IMR-90 (cell line): ENCODE data around the gene MRTFB. TPM values are rescaled to one million over a fixed set of nuclear protein-coding genes. Genes with fewer than 3 reads are reported as not detected.

Experiments used
- ATAC-seq: fragments of 200-7000 bp; cut with Tn5 transposase; 2 replicates; pipeline ENCODE4 v1.9.1; 2020; ENCODE audit warnings: low read depth, mild to moderate bottlenecking, moderate library complexity
- BruUV-seq: library from RNA; stranded (reverse); fragments of 400-500 nt; replicated peaks from 2 replicates; lab custom pipeline; 2021; lab: Mats Ljungman, UMichigan
- CTCF ChIA-PET: fragments of 300-600 bp; formaldehyde crosslinking; extraction: SDS; loops from one replicate; lab custom pipeline; 2021; ENCODE audit warnings: antibody characterized with exemption; lab: Yijun Ruan, JAX
- POLR2A ChIA-PET: fragments of 300-600 bp; sonication (Branson Sonifier 250); formaldehyde crosslinking; loops from one replicate; lab custom pipeline; 2022; ENCODE audit warnings: antibody characterized with exemption; ENCODE audit not compliant: unreplicated experiment; lab: Charles Lee
- DNase-seq: peaks from one replicate; pipeline ENCODE4 v3.0.0; 2013
- H2AFZ ChIP-seq: replicated peaks from 2 replicates; pipeline ENCODE3; 2013; ENCODE audit warnings: low read length, mild to moderate bottlenecking; ENCODE audit not compliant: poor library complexity
- H2AK5ac ChIP-seq: 2 replicates; pipeline ENCODE4 v1.6.1; 2013; ENCODE audit warnings: low read depth, low read length, inconsistent platforms
- H2AK9ac ChIP-seq: replicated peaks from 2 replicates; pipeline ENCODE3; 2013; ENCODE audit warnings: mild to moderate bottlenecking, low read depth, low read length, moderate library complexity; ENCODE audit not compliant: poor library complexity
- H2BK120ac ChIP-seq: 2 replicates; pipeline ENCODE4 v1.6.1; 2013; ENCODE audit warnings: low read depth, low read length, inconsistent platforms
- H2BK15ac ChIP-seq: 3 replicates; pipeline ENCODE4 v1.6.1; 2013; ENCODE audit warnings: low read depth, low read length, inconsistent platforms
- H2BK20ac ChIP-seq: 2 replicates; pipeline ENCODE4 v1.6.1; 2013; ENCODE audit warnings: low read depth, mild to moderate bottlenecking, inconsistent platforms, low read length, moderate library complexity
- H2BK5ac ChIP-seq: 2 replicates; pipeline ENCODE4 v1.6.1; 2013; ENCODE audit warnings: mild to moderate bottlenecking, low read depth, low read length, inconsistent platforms; ENCODE audit not compliant: poor library complexity, severe bottlenecking
- H3K14ac ChIP-seq: replicated peaks from 2 replicates; pipeline ENCODE4 v1.6.1; 2013; ENCODE audit warnings: low read depth, low read length, inconsistent platforms
- H3K18ac ChIP-seq: 2 replicates; pipeline ENCODE4 v1.6.1; 2013; ENCODE audit warnings: low read depth, low read length, control low read depth
- H3K23ac ChIP-seq: 2 replicates; pipeline ENCODE4 v1.6.1; 2013; ENCODE audit warnings: low read depth, low read length, inconsistent platforms
- H3K27ac ChIP-seq: 2 replicates; pipeline ENCODE4 v1.5.1; 2013; ENCODE audit warnings: mild to moderate bottlenecking, control low read depth, low read length; ENCODE audit not compliant: insufficient read depth
- H3K27me3 ChIP-seq: 2 replicates; pipeline ENCODE4 v1.6.1; 2013; ENCODE audit warnings: low read length; ENCODE audit not compliant: control insufficient read depth, insufficient read depth
- H3K36me3 ChIP-seq: 2 replicates; pipeline ENCODE4 v1.6.1; 2013; ENCODE audit warnings: low read length, mixed read lengths; ENCODE audit not compliant: control insufficient read depth, insufficient read depth
- H3K4ac ChIP-seq: 2 replicates; pipeline ENCODE4 v1.6.1; 2013; ENCODE audit warnings: low read depth, low read length, inconsistent platforms
- H3K4me1 ChIP-seq: 2 replicates; pipeline ENCODE4 v1.6.1; 2013; ENCODE audit warnings: low read length, mixed read lengths; ENCODE audit not compliant: control insufficient read depth, insufficient read depth
- H3K4me2 ChIP-seq: 2 replicates; pipeline ENCODE4 v1.6.1; 2013; ENCODE audit warnings: low read depth, mild to moderate bottlenecking, control low read depth, low read length, moderate library complexity
- H3K4me3 ChIP-seq: 2 replicates; pipeline ENCODE4 v1.5.1; 2013; ENCODE audit warnings: low read depth, mild to moderate bottlenecking, control low read depth, low read length, moderate library complexity; ENCODE audit not compliant: insufficient read depth
- H3K56ac ChIP-seq: 2 replicates; pipeline ENCODE4 v1.6.1; 2013; ENCODE audit warnings: low read length, inconsistent platforms; ENCODE audit not compliant: insufficient read depth; ENCODE audit errors: extremely low read depth
- H3K79me1 ChIP-seq, 2 experiments: 2 replicates each; pipeline ENCODE4 v1.6.1; 2013; ENCODE audit warnings: low read length in 2 of 2, inconsistent platforms in 1 of 2, low read depth in 1 of 2
- H3K9ac ChIP-seq: 2 replicates; pipeline ENCODE4 v1.6.1; 2013; ENCODE audit warnings: low read depth, low read length, control low read depth
- H3K9me1 ChIP-seq: 2 replicates; pipeline ENCODE4 v1.6.1; 2013; ENCODE audit warnings: low read length, inconsistent platforms; ENCODE audit not compliant: insufficient read depth
- H3K9me3 ChIP-seq: 2 replicates; pipeline ENCODE4 v1.6.1; 2013; ENCODE audit warnings: low read length; ENCODE audit not compliant: control insufficient read depth, insufficient read depth
- H4K20me1 ChIP-seq: 2 replicates; pipeline ENCODE4 v1.6.1; 2013; ENCODE audit warnings: low read length, inconsistent platforms; ENCODE audit not compliant: insufficient read depth
- H4K5ac ChIP-seq: 2 replicates; pipeline ENCODE4 v1.6.1; 2013; ENCODE audit warnings: mild to moderate bottlenecking, low read depth, low read length, control low read depth
- H4K8ac ChIP-seq, 2 experiments: 2 replicates each; pipeline ENCODE4 v1.6.1; 2013; ENCODE audit warnings: low read depth in 2 of 2, low read length in 2 of 2, control low read depth in 1 of 2, inconsistent platforms in 1 of 2
- H4K91ac ChIP-seq: 2 replicates; pipeline ENCODE4 v1.6.1; 2013; ENCODE audit warnings: low read depth, low read length, inconsistent platforms; ENCODE audit not compliant: insufficient read depth
- BHLHE40 ChIP-seq: fragments of 150-350 bp; IDR thresholded peaks from 2 replicates; pipeline ENCODE4 v1.6.1; 2016; ENCODE audit warnings: mild to moderate bottlenecking, low read depth, low read length
- CEBPB ChIP-seq: IDR thresholded peaks from 2 replicates; pipeline ENCODE4 v1.6.1; 2012; ENCODE audit warnings: low read depth, low read length, improper control_type of control experiment
- CHD1 ChIP-seq: IDR thresholded peaks from 2 replicates; pipeline ENCODE4 v1.6.1; 2012; ENCODE audit warnings: low read depth, low read length, improper control_type of control experiment
- ELK1 ChIP-seq: fragments of 150-350 bp; IDR thresholded peaks from 2 replicates; pipeline ENCODE4 v1.6.1; 2016; ENCODE audit warnings: low read depth, mild to moderate bottlenecking, low read length, moderate library complexity, borderline replicate concordance
- FOS ChIP-seq: fragments of 150-350 bp; IDR thresholded peaks from 2 replicates; pipeline ENCODE4 v1.6.1; 2016; ENCODE audit warnings: low read depth, low read length
- MAFK ChIP-seq: IDR thresholded peaks from 2 replicates; pipeline ENCODE4 v1.6.1; 2012; ENCODE audit warnings: low read depth, low read length, improper control_type of control experiment
- MAZ ChIP-seq: IDR thresholded peaks from 2 replicates; pipeline ENCODE4 v1.6.1; 2012; ENCODE audit warnings: low read depth, mild to moderate bottlenecking, low read length, improper control_type of control experiment, moderate library complexity, borderline replicate concordance
- MXI1 ChIP-seq: IDR thresholded peaks from 2 replicates; pipeline ENCODE4 v1.6.1; 2012; ENCODE audit warnings: low read depth, mild to moderate bottlenecking, low read length, moderate library complexity, borderline replicate concordance
- NFE2L2 ChIP-seq: fragments of 150-350 bp; IDR thresholded peaks from 2 replicates; pipeline ENCODE4 v1.6.1; 2016; ENCODE audit warnings: low read depth, mild to moderate bottlenecking, low read length
- POLR2A ChIP-seq: IDR thresholded peaks from 2 replicates; pipeline ENCODE4 v1.6.1; 2012; ENCODE audit warnings: mild to moderate bottlenecking, low read depth, low read length
- RAD21 ChIP-seq: IDR thresholded peaks from 2 replicates; pipeline ENCODE4 v1.6.1; 2012; ENCODE audit warnings: low read length, improper control_type of control experiment
- RCOR1 ChIP-seq: IDR thresholded peaks from 2 replicates; pipeline ENCODE4 v1.6.1; 2012; ENCODE audit warnings: mild to moderate bottlenecking, low read length, improper control_type of control experiment; ENCODE audit not compliant: insufficient replicate concordance
- RFX5 ChIP-seq: IDR thresholded peaks from 2 replicates; pipeline ENCODE4 v1.8.0; 2012; ENCODE audit warnings: low read depth, mild to moderate bottlenecking, low read length, moderate library complexity
- SMC3 ChIP-seq: fragments of 150-350 bp; IDR thresholded peaks from 2 replicates; pipeline ENCODE4 v1.6.1; 2016; ENCODE audit warnings: low read depth, mild to moderate bottlenecking, antibody characterized with exemption, low read length, moderate library complexity
- USF2 ChIP-seq: fragments of 150-350 bp; IDR thresholded peaks from 2 replicates; pipeline ENCODE4 v1.6.1; 2017; ENCODE audit warnings: mild to moderate bottlenecking, antibody characterized with exemption, low read length, low read depth
- WGBS, 2 experiments: methylation state at CpG; one replicate each; pipeline versions ENCODE4 v1.1.5 to v1.1.7; 2013; ENCODE audit warnings: missing lambda C conversion rate in 2 of 2; ENCODE audit not compliant: insufficient read length in 1 of 2; ENCODE audit errors: extremely low coverage in 2 of 2; 5-methylcytosine and 5-hydroxymethylcytosine counted together
- dilution Hi-C: fragments of 300-500 bp; cut with HindIII; formaldehyde crosslinking; loops from one replicate; pipeline ENCODE4 v1.14.3; 2018; ENCODE audit warnings: low sequenced_read_pairs; ENCODE audit not compliant: unreplicated experiment
- in situ Hi-C: fragments of 300-500 bp; cut with MboI; formaldehyde crosslinking; loops from 3 replicates; pipeline ENCODE4 v1.14.3; 2019; ENCODE audit warnings: low sequenced_read_pairs, inconsistent platforms, mixed read lengths
- intact Hi-C: fragments of 100-400 bp; cut with micrococcal nuclease; formaldehyde crosslinking; loops from 2 replicates; pipeline ENCODE4 v1.10.0; 2022
- polyA plus RNA-seq, 3 experiments: library from polyadenylated mRNA; depleted of rRNA; stranded (reverse); fragments of >200 nt; gene quantifications; 2 replicates each; pipeline ENCODE4 v1.2.3, GENCODE V29; 2012; ENCODE audit warnings: low replicate concordance in 1 of 3
- total RNA-seq: library from RNA; depleted of rRNA; stranded (reverse); fragments of >200 nt; gene quantifications from 2 replicates; pipeline ENCODE4 v1.2.3, GENCODE V29; 2012
- TF ChIP-seq, protein P1 (sequence below): conservative IDR thresholded peaks from 2 replicates; pipeline ENCODE4 v1.5.1; 2012; ENCODE audit warnings: mild to moderate bottlenecking, low read depth, low read length, improper control_type of control experiment

Gene MRTFB
- total and polyA plus RNA-seq, 2 of the 4 experiments (the other 2 are of a cell fraction): 4.4 to 5.4 TPM

- dilution Hi-C loops: no loop called here
- DNase-seq (no peak), ATAC-seq (no peak)
- H3K27me3 ChIP-seq: no peaks in the 10 kb centered on the region
- H3K79me1 ChIP-seq: peaks cover 3 to 6% of the 10 kb centered on the region in 2 experiments; a peak in 1 of 4 replicates
- H2BK20ac ChIP-seq: no peak overlapping the region
- ChIA-PET CTCF (no interaction called here), POLR2A (no interaction called here)
- no peak overlapping the region for H2BK15ac ChIP-seq
- H3K4me2 ChIP-seq: no peak overlapping the region
- no peak overlapping the region for H2AFZ ChIP-seq
- no peak overlapping the region for H2AK5ac ChIP-seq
- no peak overlapping the region for H2BK5ac ChIP-seq
- H3K56ac ChIP-seq: no peak overlapping the region
- H3K4me1 ChIP-seq: no peaks in the 10 kb centered on the region
- no peak overlapping the region for H3K18ac ChIP-seq
- H3K9me3 ChIP-seq: no peaks in the 10 kb centered on the region
- H4K5ac ChIP-seq: no peak overlapping the region
- WGBS, 2 experiments: no CpG with 5 or more reads among the region's 6 CpGs
- H3K27ac ChIP-seq: no peak overlapping the region
- H3K4ac ChIP-seq: no peak overlapping the region
- no peak for TF ChIP-seq MAZ
- TF ChIP-seq NFE2L2: no peak
- TF ChIP-seq FOS: no peak
- no peak for TF ChIP-seq USF2
- no peak for TF ChIP-seq BHLHE40
- no peak for TF ChIP-seq ELK1
- no peak for TF ChIP-seq RAD21
- TF ChIP-seq SMC3: no peak
- no peak for TF ChIP-seq CHD1
- no peak for TF ChIP-seq POLR2A
- no peak for TF ChIP-seq MXI1
- no peak for TF ChIP-seq CEBPB
- TF ChIP-seq RFX5: no peak
- TF ChIP-seq, protein P1, sequence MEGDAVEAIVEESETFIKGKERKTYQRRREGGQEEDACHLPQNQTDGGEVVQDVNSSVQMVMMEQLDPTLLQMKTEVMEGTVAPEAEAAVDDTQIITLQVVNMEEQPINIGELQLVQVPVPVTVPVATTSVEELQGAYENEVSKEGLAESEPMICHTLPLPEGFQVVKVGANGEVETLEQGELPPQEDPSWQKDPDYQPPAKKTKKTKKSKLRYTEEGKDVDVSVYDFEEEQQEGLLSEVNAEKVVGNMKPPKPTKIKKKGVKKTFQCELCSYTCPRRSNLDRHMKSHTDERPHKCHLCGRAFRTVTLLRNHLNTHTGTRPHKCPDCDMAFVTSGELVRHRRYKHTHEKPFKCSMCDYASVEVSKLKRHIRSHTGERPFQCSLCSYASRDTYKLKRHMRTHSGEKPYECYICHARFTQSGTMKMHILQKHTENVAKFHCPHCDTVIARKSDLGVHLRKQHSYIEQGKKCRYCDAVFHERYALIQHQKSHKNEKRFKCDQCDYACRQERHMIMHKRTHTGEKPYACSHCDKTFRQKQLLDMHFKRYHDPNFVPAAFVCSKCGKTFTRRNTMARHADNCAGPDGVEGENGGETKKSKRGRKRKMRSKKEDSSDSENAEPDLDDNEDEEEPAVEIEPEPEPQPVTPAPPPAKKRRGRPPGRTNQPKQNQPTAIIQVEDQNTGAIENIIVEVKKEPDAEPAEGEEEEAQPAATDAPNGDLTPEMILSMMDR: no peak
- no peak for TF ChIP-seq RCOR1
- no peak for TF ChIP-seq MAFK
- H4K91ac ChIP-seq: no peak overlapping the region
- no TSS peak for BruUV-seq
- peaks cover 8% of the 10 kb centered on the region; the same call in 1 of the 2 replicates for H3K9me1 ChIP-seq
- H2AK9ac ChIP-seq: no peak overlapping the region
- H3K4me3 ChIP-seq: no peak overlapping the region
- no peak overlapping the region for H3K14ac ChIP-seq
- H3K36me3 ChIP-seq: no peaks in the 10 kb centered on the region
- intact Hi-C loops: no loop called here
- in situ Hi-C loops: no loop called here
- H2BK120ac ChIP-seq: no peak overlapping the region
- H3K9ac ChIP-seq: no peak overlapping the region
- no peak overlapping the region for H4K8ac ChIP-seq
- no peak overlapping the region for H3K23ac ChIP-seq
- no peaks in the 10 kb centered on the region for H4K20me1 ChIP-seq
Observed at GRCh38 chr16:14211856-14212543, 140.9 kb downstream of the MRTFB start.
